Measurements from ENCODE around the gene COBL.

Gene COBL

DNA sequence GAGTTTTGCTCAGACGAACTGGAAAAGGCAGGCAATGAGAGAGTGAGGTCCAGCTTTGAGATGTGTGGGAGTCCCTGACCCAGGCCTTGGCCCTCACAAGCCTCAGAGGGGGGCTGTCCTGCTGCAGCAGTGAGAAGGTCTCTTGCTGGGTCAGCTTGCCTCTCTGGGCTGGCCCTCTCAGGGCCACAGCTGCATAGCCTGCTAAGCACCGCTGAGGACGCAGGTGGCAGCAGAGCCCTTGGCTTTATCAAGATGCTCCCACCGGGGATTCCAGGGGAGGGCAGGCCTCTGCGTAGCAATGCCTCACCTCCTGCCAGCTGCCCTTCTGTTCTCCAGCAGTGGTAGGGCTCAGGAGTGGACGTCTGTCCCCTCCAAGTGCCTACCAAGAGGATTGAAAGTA is 128.7 kb downstream of the COBL start:
- no peak overlapping the region for H3K4me3 ChIP-seq (ENCODE audit: low read length)
- TF ChIP-seq, protein P1, sequence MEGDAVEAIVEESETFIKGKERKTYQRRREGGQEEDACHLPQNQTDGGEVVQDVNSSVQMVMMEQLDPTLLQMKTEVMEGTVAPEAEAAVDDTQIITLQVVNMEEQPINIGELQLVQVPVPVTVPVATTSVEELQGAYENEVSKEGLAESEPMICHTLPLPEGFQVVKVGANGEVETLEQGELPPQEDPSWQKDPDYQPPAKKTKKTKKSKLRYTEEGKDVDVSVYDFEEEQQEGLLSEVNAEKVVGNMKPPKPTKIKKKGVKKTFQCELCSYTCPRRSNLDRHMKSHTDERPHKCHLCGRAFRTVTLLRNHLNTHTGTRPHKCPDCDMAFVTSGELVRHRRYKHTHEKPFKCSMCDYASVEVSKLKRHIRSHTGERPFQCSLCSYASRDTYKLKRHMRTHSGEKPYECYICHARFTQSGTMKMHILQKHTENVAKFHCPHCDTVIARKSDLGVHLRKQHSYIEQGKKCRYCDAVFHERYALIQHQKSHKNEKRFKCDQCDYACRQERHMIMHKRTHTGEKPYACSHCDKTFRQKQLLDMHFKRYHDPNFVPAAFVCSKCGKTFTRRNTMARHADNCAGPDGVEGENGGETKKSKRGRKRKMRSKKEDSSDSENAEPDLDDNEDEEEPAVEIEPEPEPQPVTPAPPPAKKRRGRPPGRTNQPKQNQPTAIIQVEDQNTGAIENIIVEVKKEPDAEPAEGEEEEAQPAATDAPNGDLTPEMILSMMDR (conservative IDR thresholded peaks at IDR 0.05; ENCODE audit: low read length), result no peak
- DNase-seq (ENCODE audit: low read depth), result no peak

DNA sequence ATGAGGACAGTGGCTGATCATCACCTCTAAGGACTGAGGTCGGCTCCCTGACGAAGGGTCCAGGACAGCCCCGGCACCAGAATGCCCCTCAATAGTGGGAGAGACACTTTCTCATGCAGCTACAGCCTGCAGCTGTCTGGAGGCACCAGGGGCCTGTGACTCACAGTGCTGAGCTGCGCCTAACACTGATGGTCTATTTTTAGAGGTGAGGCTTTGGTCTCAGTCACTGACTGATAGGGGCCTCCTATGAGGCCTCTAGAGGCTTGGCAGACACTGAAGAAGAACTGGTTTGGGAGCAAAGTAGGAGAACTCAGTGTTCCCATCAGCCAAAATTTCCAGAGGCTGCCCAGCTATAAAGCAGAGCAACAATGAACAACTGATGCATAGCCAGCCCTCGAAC is 130.1 kb downstream of the COBL start:
- H3K4me3 ChIP-seq (ENCODE audit: low read length), result no peak overlapping the region
- TF ChIP-seq, protein P1 (conservative IDR thresholded peaks at IDR 0.05; ENCODE audit: low read length), result no peak
- DNase-seq (ENCODE audit: low read depth), result no peak

DNA sequence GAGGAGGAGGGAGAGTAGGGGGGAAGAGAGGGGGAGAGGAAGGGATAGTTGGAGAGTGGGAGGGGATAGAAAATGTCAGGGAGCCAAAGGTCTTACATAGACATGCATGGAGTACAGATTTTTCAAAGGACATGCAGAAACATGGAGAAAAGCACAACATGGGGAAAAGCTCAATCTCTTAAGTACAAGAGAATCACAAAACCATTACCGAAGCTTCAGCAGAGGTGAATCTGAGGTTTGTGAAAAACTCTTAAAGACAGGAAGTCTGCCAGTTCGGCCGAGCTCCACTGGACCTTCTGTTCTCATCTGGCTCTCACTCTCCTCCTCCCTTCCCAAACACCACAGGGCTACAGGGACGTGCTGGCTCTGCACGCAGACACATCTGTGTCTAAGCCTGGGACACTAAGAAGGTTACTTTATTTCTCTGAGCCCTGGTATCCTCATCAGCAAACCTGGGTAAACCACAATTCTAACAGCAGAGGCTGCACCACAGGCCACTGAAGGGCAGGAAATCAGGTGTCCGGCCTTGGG is 133.9 kb downstream of the COBL start:
- TF ChIP-seq, protein P1 (conservative IDR thresholded peaks at IDR 0.05; ENCODE audit: low read length), result no peak

DNA sequence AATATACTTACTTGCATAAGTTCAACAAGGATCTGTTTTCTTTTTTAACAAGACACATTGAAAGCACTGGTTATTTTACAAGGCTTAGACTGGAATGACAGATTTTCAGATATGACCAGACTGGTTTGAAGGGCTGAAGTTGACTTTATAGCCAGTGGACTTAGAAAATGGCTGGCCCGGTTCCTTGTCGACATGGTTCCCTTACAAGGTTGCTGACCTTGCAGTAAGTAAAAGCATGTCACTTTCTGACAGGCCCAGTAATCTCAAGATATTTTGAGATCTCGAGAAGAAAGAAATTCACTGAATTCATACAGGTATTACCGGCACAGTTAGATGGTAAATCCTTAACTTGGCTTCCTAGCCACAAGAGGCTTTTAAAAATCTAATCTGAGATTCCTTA is 136.5 kb downstream of the COBL start:
- H3K4me3 ChIP-seq (ENCODE audit: low read length), result no peak overlapping the region
- TF ChIP-seq, protein P1 (conservative IDR thresholded peaks at IDR 0.05; ENCODE audit: low read length), result no peak
- DNase-seq (ENCODE audit: low read depth), result no peak

More for the DNA sequence above, 133.9 kb downstream of the COBL start:
- DNase-seq (ENCODE audit: low read depth), result no peak
- no peak overlapping the region for H3K4me3 ChIP-seq (ENCODE audit: low read length)

- TF ChIP-seq, protein P1 (conservative IDR thresholded peaks at IDR 0.05; ENCODE audit: low read length), result no peak
- no peak for DNase-seq (ENCODE audit: low read depth)
- no peak overlapping the region for H3K4me3 ChIP-seq (ENCODE audit: low read length)
Observed at GRCh38 chr7:51175992-51176388, 140.6 kb downstream of the COBL start.

DNA sequence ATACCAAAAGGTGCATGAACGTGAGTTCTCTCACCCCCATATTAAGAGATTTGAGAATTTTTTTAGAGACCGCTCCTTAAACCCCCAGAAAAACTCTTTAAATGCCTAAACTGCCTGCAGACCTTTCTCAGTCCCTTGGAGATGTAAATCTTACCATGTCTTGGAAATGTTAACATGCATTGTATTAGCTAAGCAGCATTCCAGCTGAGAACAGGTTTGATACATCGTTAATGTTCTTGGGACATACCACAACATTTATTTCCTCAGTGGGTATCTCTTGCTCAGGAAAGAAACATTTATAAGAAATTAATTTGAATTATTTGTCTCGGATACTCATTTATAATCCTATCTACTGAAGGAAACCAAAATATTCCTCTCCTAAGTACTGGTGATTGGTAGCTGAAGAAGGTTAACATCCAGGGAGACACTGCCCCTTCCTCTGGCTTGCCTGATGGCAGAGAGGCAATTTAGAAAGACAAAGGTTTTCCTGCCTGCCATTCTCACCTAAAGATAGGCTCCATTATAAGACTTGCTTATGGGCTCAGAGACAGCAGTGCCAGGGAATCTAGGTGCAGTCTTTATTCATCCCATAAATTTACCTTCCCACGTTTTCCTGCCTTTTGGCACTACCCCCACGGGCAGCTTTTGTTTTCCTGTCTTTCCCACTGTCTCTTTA is 141.2 kb downstream of the COBL start:
- TF ChIP-seq, protein P1 (conservative IDR thresholded peaks at IDR 0.05; ENCODE audit: low read length), result no peak
- DNase-seq (ENCODE audit: low read depth), result no peak
- H3K4me3 ChIP-seq (ENCODE audit: low read length), result no peak overlapping the region

DNA sequence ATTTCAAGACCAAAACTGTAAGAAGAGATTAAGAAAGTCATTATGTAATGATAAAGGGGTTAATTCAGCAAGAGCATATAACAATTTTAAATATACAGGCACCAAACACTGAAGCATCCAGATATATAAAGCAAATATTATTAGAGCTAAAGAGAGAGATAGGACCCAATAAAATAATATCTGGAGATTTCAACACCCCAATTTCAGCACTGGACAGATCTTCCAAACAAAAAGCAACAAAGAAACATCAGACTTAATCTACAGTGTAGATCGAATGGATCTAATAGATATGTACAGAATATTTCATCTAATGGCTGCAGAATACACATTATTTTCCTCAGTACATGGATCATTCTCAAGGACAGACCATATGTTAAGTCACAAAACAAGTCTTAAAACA is 151.3 kb downstream of the COBL start:
- TF ChIP-seq, protein P1 (conservative IDR thresholded peaks at IDR 0.05; ENCODE audit: low read length), result no peak
- no peak for DNase-seq (ENCODE audit: low read depth)
- H3K4me3 ChIP-seq (ENCODE audit: low read length), result no peak overlapping the region
